ENCODE results near the gene PCBP4.
"Not testable (repeated sequence)": the region's sequence is repeated elsewhere in the genome, so short reads cannot be mapped to it uniquely, and the experiment has no call there.

The PCBP4 gene

GRCh38 chr3:51995346-51996163, 28.3 kb upstream of the PCBP4 start, which contains the start of gene RPL29:
RPL29 (minus strand) TSS chr3:51995895; CDS start chr3:51995461, 434 bp downstream.
- in situ Hi-C loops (cut with MboI; ENCODE audit: low sequenced_read_pairs), result no loop called here

- in situ Hi-C loops (cut with MboI; ENCODE audit: low sequenced_read_pairs), result no loop called here
Observed at GRCh38 chr3:51994530-51994929, 27.3 kb upstream of the PCBP4 start.

- in situ Hi-C loops (cut with MboI; ENCODE audit: low sequenced_read_pairs), result not testable (repeated sequence)
Observed at GRCh38 chr3:51993657-51994056, 26.4 kb upstream of the PCBP4 start.

GRCh38 chr3:51992017-51992682, 24.9 kb upstream of the PCBP4 start:
- in situ Hi-C loops (cut with MboI; ENCODE audit: low sequenced_read_pairs), result no loop called here

- in situ Hi-C loops (cut with MboI; ENCODE audit: low sequenced_read_pairs), result not testable (repeated sequence)
Observed at GRCh38 chr3:51990501-51990971, 23.3 kb upstream of the PCBP4 start.

GRCh38 chr3:51988286-51989146, 21.3 kb upstream of the PCBP4 start:
- in situ Hi-C loops (cut with MboI; ENCODE audit: low sequenced_read_pairs), result no loop called here

GRCh38 chr3:51987568-51987967, 20.3 kb upstream of the PCBP4 start:
- in situ Hi-C loops (cut with MboI; ENCODE audit: low sequenced_read_pairs), result no loop called here

GRCh38 chr3:51986010-51986947, 19.0 kb upstream of the PCBP4 start:
- in situ Hi-C loops (cut with MboI; ENCODE audit: low sequenced_read_pairs), result no loop called here

- in situ Hi-C loops (cut with MboI; ENCODE audit: low sequenced_read_pairs), result no loop called here
Observed at GRCh38 chr3:51985063-51985462, 17.8 kb upstream of the PCBP4 start.

GRCh38 chr3:51984269-51984647, 17.0 kb upstream of the PCBP4 start:
- in situ Hi-C loops (cut with MboI; ENCODE audit: low sequenced_read_pairs), result no loop called here

- in situ Hi-C loops (cut with MboI; ENCODE audit: low sequenced_read_pairs), result no loop called here
Observed at GRCh38 chr3:51983578-51984268, 16.5 kb upstream of the PCBP4 start.

- in situ Hi-C loops (cut with MboI; ENCODE audit: low sequenced_read_pairs), result no loop called here
Observed at GRCh38 chr3:51982838-51983577, 15.8 kb upstream of the PCBP4 start, which contains the start of gene ACY1. ACY1 (plus strand) TSS chr3:51983535; CDS start chr3:51984065, 530 bp downstream.

- in situ Hi-C loops (cut with MboI; ENCODE audit: low sequenced_read_pairs), result no loop called here
Observed at GRCh38 chr3:51982352-51982837, 15.1 kb upstream of the PCBP4 start.

GRCh38 chr3:51980253-51980652, 13.0 kb upstream of the PCBP4 start:
- in situ Hi-C loops (cut with MboI; ENCODE audit: low sequenced_read_pairs), result no loop called here

GRCh38 chr3:51978143-51978502, 10.9 kb upstream of the PCBP4 start:
- in situ Hi-C loops (cut with MboI; ENCODE audit: low sequenced_read_pairs), result no loop called here

- in situ Hi-C loops (cut with MboI; ENCODE audit: low sequenced_read_pairs), result no loop called here
Observed at GRCh38 chr3:51977446-51978142, 10.3 kb upstream of the PCBP4 start.

- in situ Hi-C loops (cut with MboI; ENCODE audit: low sequenced_read_pairs), result no loop called here
Observed at GRCh38 chr3:51975852-51976549, 8.7 kb upstream of the PCBP4 start.
